GM19397 (cell line): ENCODE results near the gene BTBD9.

Experiments
- ATAC-seq: cut with Tn5 transposase; IDR thresholded peaks from one replicate; pipeline ENCODE4 v1.9.1; 2021; ENCODE audit warnings: mild to moderate bottlenecking, moderate library complexity; ENCODE audit not compliant: unreplicated experiment

BTBD9 gene

GRCh38 chr6:38603496-38603895 is 36.2 kb downstream of the BTBD9 start:
- no peak for ATAC-seq

GRCh38 chr6:38599966-38600550 is 39.7 kb downstream of the BTBD9 start:
- ATAC-seq: no peak

DNA sequence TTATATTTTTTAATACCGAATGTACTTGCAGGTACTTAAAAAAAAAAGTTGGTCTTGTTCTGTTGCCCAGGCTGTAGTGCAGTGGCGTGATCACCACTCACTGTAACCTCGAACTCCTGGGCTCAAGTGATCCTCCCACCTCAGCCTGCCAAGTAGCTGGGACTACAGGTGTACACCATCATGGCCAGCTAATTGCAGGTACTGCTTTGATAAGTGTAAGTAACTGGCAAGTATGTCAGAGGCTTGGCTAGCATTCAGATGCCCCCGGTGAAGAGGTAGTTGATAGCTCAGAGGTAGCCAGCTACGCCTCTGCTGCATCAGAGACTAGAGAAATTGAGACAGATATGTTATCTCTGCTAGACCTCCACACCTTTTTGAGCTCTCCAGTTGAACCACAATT is 40.5 kb downstream of the BTBD9 start:
- ATAC-seq: no peak

DNA sequence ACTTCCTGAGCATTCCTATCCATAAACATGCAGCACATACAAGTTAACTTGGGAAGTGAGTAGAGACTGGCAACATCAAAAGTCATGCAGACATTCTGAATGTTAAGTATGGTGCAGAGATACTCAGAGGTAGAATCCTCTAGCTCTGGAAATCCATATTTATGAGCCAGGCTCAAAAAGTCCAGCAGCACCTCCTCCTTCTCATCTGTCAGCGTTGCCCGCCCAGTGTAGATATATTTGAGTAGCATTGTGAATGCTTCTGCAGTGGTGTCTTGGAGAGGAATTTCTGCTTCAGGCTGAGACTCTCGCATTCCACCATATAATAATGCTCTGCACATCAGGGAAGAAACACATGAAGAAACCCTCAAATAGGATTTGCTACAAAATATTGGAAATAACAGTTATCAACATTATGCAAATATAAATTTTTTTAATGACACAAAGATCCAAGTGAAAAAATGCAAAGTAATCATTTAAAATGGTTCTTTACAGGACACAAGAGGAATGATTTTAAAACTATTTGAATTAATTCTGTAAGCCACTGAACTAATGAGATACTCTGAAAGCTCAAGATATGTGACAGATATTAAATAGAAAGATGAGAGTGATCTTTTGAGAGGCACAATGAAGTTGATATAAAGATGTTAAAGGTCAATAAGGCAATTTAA is 45.6 kb downstream of the BTBD9 start:
- ATAC-seq: no peak

GRCh38 chr6:38593409-38593808 is 46.3 kb downstream of the BTBD9 start:
- ATAC-seq: no peak

GRCh38 chr6:38591439-38591838 is 48.3 kb downstream of the BTBD9 start:
- no peak for ATAC-seq

DNA sequence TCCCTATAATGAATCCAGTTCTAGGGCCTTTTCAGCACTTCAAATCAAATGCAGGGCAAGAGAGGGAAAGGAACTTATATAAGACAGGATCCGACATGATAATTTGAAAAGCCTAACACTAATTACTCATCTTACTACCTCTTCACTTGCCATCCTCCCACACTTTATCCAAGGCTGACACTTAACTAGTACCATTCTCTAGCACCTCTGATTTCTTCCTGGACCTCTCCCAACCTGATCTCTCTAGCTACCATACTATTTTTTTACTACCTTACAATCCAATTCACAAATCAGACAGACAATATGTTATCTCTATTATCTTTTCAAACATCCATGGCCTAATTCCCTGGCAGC is 50.4 kb downstream of the BTBD9 start:
- no peak for ATAC-seq

DNA sequence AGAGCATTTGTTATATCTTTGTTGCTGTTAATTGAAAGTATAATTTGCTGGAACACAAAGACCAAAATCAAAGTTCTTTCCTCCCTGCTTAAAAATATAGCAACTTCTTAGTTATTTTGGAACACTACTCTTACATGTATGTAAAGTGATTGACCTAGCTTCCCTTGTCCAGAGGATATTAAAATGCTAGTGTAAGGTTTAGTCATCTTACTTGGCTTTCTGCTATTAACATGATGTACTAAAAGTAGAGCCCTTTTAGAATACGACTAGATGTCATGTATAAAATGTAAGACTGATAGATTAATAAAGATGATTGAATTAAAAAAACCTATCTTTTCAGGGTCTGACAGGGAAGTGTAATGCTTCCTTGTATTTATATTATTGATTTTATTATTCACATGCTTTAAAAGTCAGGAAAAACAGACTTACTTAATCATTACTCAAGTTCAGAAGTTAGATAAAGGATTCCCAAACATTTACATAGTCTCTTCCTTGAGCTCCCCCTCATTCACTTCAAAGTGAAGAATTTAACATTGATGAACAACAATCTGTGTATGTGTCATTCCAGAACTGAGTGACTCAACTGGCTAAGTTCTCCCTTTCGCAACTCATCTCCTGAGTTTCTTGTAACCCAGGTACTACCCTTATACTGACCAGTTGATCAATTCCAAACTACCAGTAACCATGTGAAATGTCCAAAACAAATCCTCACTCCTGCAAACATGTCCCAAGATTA is 50.9 kb downstream of the BTBD9 start:
- ATAC-seq: no peak

DNA sequence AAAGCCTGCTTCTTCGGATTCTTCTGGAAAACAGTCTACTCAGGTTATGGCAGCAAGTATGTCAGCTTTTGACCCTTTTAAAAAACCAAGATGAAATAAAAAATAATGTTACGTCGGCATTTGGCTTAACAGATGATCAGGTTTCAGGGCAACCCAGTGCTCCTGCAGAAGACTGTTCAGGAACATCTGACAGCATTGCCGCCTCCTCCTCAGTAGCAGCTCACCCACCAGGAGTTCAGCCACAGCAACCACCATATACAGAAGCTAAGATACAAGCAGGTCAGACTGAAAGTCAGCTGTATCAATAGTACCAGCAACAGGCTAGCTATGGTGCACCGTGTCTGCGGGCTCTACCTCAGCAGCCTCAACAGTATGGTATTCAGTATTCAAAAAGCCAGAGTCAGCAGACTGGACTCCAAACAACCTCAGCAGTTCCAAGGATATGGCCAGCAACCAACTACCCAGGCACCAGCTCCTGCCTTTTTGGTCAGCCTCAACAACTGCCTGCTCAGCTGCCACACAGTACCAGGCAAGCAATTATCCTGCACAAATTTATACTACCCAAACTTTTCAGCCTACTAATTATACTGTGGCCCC is 51.9 kb downstream of the BTBD9 start:
- no peak for ATAC-seq

DNA sequence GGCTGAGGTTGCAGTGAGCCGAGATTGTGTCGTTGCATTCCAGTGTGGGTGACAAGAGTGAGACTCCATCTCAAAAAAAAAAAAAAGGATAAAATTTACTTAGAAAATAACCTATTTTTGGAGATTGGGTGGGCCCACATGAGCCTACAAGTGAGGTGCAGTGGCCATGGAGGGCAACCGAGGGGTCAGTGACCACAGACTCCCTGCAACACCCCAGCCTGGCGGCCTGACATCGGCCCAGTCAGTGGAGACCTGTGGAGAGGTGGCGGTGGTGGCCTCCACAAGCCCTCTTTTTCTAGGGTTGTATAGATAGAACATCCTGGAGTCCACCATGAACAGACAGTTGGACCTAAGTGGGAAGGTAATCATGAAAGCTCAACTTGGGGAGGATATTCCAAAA is 52.7 kb downstream of the BTBD9 start:
- no peak for ATAC-seq

- no peak for ATAC-seq
These were observed 55.0 kb downstream of the BTBD9 start for GRCh38 chr6:38584731-38585130.

GRCh38 chr6:38583523-38583922 is 56.2 kb downstream of the BTBD9 start:
- no peak for ATAC-seq

DNA sequence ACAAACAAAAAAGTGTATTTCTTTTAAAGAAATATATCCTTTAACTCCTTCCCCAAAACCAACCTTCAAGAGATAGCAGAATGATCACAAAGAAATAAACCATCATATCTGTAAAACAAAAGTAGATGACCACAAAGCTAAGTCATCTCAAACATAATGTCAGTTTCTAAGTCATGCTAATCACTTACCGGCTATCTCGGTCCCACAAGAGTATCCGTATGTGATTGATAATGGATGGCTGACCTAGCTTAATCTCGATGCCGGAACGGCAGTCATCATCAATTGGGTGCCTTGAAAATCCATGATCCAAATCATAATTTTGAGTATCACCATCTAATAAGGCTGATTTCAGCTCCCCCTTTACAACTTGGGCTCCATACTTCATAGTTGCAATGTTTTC is 59.7 kb downstream of the BTBD9 start:
- ATAC-seq: no peak

DNA sequence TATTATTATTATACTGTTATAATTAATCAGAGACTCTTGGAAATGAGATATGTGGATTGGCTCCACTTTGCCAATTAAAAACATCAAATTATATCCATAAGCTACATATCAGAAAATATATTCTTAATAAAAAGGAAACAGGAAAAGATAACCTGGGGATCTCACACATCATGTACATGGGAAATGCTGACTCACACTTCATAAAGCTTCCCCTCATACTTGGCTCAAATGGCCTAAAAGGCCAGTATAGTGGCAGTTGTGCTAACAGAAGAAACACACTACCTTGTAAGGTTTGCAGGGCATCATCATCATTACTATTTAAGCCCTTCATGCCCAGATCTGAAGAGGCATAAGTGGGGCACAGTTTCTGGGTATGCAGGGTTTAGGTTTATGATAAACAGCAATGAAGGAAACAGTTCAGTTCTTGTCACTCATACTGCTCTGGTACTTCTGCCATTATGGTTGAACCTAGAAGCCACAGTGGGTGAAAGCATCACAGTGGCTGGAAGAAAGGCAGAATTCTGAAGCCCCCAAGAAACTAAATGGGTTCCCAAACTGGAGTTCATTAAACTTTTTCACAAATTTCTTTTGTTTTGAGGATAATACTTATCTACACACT is 60.6 kb downstream of the BTBD9 start:
- ATAC-seq: no peak

DNA sequence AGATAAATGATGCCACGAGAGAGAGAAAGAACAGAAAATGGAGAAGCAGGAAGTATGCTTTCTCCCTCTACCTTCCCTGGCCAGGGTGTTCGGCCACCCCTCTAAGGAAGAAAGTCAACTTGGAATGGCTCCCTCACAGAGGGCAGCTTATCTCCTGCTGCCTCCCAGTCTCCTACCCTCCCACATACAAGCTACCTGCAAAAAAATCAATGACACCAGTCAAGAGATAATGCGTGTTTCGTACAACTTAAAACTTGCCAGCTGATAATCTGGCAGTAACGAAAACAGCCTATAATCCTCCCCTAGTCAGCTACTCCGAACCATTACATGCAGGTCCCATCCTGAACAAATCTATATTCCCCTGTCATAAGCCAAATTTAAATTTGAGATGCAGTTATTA is 61.7 kb downstream of the BTBD9 start:
- ATAC-seq: no peak

DNA sequence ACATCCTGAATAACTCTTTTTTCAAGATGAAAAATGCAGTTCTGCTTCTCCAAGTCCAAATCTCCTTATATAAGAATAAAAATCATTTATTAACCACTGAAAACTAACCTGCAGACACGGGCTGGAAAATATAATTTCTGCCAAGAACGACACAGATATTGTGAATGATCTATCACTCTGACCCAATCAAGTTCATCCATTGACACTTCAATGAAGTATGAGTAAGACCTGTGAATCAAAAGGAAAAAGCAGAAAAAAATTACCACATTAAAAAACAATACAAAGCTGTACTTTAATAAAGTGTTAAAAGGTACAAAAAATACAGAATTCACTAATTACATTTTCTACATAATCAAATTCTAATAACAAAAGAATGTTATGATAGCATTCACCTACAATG is 62.2 kb downstream of the BTBD9 start:
- ATAC-seq: no peak

GRCh38 chr6:38573801-38574395 is 65.8 kb downstream of the BTBD9 start:
- no peak for ATAC-seq

DNA sequence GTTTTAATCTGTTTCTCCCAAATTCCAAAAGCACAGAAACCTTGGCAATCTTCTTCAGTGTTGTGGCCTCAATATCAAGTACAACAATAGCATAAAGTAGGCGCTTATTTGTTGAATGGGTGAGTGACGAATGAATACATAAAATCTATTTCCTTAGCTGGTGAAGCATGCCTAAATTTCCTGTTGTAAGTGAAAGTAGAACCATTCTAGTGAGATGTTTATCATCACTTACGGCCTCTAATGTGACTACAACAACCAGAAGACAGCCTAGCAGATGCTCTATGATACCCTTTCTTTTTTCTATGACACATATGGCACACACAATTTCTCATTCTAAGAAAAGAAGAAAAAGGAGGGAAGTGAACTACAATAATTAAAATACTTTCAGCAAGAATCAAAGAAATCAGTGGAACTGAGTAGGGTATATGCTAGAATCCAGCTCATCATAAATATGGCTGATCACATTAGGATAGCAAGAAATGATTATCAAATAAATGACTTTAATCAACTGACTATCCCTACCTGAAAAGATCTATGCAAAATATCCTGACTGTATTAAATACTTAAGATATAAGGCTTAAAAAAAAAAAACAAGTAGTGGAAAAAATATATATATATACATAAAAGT is 67.4 kb downstream of the BTBD9 start:
- ATAC-seq: no peak

DNA sequence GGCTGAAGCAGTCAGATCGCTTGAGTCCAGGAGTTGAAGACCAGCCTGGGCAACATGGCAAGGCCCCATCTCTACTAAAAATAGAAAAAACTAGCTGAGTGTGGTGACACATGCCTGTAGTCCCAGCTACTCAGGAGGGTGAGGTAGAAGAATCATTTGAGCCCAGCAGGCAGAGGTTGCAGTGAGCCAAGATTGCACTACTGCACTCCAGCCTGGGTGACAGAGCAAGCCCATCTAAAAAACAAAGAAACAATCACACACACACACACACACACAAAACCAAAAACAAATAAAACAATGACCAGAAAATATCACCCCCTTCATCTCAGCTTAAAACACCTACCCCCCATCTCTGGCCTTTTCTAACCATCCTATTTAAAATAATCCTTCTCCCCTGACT is 68.0 kb downstream of the BTBD9 start:
- ATAC-seq: no peak

- ATAC-seq: no peak
These were observed 69.0 kb downstream of the BTBD9 start for GRCh38 chr6:38570750-38571149.

DNA sequence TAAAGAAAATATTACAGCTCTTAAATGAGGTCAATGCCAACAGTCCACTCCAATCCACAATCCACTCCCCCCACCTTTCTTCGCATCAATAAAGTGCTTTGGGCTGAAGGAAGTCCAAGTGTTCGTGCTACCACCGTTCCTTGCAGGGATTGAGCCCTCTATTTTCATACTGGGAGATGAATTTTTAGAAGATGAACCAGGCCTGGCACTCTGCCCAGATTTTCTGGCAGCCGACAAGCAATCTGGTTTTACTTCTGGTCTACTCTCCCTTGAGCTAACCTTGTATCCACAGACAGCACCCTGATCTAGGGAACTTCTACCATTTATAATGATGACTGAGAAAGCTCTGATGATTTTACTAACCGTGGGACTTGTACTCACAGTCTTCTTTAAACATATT is 72.3 kb downstream of the BTBD9 start:
- no peak for ATAC-seq
